ENCODE results near the gene FRMD6.

FRMD6 gene

DNA sequence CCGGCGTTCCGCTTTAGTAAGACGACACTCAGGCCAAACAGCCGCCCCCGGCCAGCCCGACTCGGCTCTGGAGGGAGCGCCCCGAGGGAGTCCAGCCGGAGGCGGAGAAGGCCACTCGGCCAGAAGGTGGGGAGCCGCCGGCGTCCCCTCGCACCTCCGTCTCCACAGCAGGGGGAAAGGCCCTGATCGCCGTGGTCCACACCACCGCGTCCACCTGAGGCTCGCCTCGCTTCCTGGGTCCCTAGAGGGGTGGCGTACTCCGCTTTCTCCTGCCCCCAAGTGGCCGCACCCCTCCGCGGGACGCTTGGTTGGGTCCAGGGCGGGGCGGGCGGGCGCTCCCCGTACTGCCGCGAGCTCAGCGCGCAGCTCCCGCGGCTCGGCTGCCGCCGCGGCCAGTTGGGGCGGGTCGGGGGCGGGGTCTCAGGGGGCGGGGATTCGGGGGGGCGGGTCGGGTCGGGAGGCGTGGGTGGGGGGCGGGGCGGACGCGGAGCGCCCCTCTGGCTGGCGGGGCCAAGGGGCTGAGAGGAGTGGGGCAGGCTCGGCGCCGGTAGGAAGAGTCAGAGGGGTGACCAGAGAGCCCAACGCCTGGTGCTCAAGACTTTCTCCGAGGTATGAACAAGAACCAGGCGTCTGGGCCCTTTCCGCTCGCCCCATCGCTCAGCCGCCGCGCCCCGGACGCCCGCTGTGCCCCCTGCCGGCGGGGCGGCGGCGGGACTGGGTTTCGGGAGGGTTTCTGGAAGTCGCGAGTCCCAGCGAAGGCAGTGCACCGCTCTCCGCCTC lies at the start of gene FRMD6:
TSS of gene FRMD6 (plus strand) at position 523 of the 780 bp plus-strand sequence. CDS start 37,927 bp downstream, outside the sequence.
- peak within 1 kb of the TSS; percentile 78 for H3K4me3 Mint-ChIP-seq
- peaks cover 22% of the 10 kb centered on the region for H3K4me1 Mint-ChIP-seq
- peaks cover 28% of the 10 kb centered on the region for H3K27me3 Mint-ChIP-seq
- H3K36me3 Mint-ChIP-seq (ENCODE audit: low read depth), result no peaks in the 10 kb centered on the region
- H3K27ac Mint-ChIP-seq, result peak within 1 kb of the TSS; percentile 70
- DNase-seq (peak; percentile 75), ATAC-seq (peak; percentile 83)
- H3K9me3 Mint-ChIP-seq, result no peaks in the 10 kb centered on the region

DNA sequence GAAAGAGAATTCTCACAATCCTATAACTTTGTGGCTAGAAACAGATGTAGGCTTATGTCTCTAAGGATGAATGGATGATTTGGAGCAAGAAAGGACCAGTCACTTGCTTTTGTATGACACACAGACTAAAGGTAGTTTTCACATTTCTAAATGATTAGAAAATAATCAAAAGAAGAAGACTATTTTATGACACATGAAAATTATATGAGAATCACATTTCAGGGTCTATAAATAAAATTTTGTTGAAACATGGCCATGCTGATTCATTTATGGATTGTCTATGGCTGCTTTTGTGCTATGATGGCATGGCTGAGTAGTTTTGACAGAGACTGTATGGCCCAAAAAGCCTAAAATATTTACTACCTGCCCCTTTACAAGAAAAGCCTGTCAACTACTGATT lies 49.4 kb upstream of the FRMD6 start:
- Mint-ChIP-seq H3K27me3 (peaks cover 5% of the 10 kb centered on the region), H3K4me1 (no peaks in the 10 kb centered on the region), H3K27ac (no peak overlapping the region), H3K9me3 (no peaks in the 10 kb centered on the region), H3K4me3 (no peak overlapping the region), H3K36me3 (ENCODE audit: low read depth) (no peaks in the 10 kb centered on the region)
- ATAC-seq, result no peak
- no peak for DNase-seq

DNA sequence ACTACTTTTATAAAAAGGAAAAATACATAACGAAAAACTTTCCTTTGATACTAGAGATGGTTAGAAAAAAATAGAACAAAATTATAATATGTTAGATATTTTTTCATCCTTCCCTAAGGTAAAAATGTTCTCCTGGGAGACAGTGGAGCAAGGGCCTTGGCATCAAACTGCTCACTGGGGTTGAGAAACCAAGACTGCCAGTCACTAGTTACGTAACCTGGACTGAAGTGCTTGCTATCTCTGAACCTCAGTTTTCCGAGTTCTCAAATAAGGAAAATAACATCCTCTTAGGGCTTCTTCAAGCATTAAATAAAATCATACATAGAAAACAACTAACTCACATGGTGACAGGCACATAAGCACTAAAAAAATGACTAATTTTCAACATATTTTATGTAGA lies 48.2 kb upstream of the FRMD6 start:
- ATAC-seq, result no peak

DNA sequence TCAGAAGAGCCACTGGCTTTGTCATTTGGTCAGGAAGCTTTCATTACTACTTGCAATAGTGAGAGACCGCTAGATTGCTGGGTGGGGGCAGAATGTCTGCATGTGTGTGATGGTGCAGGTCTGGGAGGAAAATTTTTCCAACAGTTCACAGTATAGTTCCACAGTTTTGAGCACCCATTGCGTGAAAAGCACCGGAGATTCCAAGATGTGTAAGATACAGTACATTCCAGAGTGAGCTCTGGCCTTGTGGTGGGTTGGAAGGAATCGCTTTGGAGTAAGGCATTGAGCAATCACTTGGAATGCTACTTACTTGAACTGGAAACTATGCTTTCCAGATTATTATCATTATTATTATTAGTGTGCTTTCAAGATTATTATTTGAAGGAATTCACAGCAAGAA lies 47.6 kb upstream of the FRMD6 start:
- no peak for ATAC-seq
- Mint-ChIP-seq H3K4me3 (no peak overlapping the region), H3K36me3 (ENCODE audit: low read depth) (no peaks in the 10 kb centered on the region), H3K27me3 (peaks cover 3% of the 10 kb centered on the region), H3K9me3 (no peaks in the 10 kb centered on the region), H3K27ac (no peak overlapping the region), H3K4me1 (no peaks in the 10 kb centered on the region)
- DNase-seq, result no peak

More for the DNA sequence above, 48.2 kb upstream of the FRMD6 start:
- Mint-ChIP-seq H3K27ac (no peak overlapping the region), H3K9me3 (no peaks in the 10 kb centered on the region), H3K27me3 (peaks cover 3% of the 10 kb centered on the region), H3K36me3 (ENCODE audit: low read depth) (no peaks in the 10 kb centered on the region), H3K4me1 (no peaks in the 10 kb centered on the region), H3K4me3 (no peak overlapping the region)
- DNase-seq, result no peak

DNA sequence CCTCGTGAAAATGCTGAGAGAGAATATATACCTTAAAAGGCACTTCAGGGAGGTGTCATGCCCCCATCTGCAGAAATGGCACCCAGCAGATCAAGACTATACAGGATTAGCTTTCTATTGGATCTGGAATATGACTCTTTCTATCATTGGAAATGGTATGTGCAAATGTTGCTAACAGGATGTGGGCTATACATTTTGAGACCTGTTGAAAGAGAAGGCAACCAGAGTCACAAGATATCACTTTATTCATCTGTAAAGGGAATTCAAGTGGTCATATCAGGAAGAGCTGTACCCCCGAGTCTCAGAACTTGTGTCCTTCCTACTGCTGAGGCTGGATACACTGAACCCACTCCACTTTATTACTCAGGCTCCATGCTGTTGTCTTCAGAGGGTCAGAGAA lies 46.1 kb upstream of the FRMD6 start:
- H3K36me3 Mint-ChIP-seq (ENCODE audit: low read depth), result no peaks in the 10 kb centered on the region
- no peaks in the 10 kb centered on the region for H3K4me1 Mint-ChIP-seq
- ATAC-seq (no peak), DNase-seq (no peak)
- H3K9me3 Mint-ChIP-seq, result no peaks in the 10 kb centered on the region
- H3K4me3 Mint-ChIP-seq, result no peak overlapping the region
- H3K27me3 Mint-ChIP-seq, result peaks cover 5% of the 10 kb centered on the region
- no peak overlapping the region for H3K27ac Mint-ChIP-seq

DNA sequence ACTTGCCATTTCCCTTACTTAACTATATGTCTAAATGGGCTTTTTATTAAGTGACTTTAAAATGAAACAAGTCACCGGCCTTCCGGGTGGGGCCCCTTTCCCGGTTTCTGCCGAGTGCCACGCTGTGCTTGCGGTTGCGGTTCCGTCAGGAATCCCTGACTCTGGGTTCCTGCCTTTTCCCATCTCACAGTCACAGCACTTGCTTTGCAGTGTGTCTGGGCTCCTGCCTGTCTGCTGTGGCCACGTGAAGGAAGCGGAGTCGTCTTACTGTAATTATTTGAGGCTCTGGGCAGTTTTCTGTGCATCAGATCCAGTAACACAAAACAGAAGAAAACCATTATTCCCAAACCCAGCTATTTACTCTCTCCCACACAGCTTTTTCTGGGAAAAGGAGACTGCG lies 44.0 kb upstream of the FRMD6 start:
- DNase-seq (no peak), ATAC-seq (no peak)
- no peaks in the 10 kb centered on the region for H3K36me3 Mint-ChIP-seq (ENCODE audit: low read depth)

DNA sequence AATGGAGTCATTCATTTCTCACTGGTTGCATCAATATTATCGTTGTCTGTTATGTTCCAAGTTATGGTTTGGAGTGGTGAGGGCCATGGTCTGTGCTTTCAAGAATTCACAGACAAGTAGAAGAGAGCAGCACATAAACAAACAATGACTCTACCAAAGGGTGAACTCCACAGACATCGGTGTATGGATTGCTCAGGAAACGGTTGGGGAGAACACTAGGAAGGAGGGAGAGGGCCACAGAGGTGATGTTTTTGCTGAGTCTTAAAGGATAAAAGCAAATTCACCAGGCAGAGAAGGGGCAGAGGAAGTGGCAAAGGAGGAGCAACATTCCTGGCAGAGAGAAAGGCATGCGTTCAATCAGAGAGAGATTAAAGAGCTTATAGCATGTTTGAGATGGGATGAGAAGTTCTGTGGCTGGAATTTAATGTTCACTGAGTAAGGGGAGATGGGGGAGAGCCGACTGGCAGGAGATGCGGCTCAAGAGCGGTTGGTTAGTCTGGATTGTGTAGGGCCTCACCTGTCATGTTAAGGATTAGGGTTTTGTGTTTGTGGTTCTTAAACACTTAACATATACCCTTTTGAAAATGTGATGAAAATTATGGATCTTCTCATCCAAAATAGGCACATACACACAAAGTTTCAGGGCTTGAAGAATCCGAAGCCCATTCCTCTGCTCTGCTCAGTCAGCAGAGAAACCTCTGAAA lies 42.3 kb upstream of the FRMD6 start:
- H3K36me3 Mint-ChIP-seq (ENCODE audit: low read depth), result no peaks in the 10 kb centered on the region
- H3K4me3 Mint-ChIP-seq, result no peak overlapping the region
- H3K9me3 Mint-ChIP-seq, result no peaks in the 10 kb centered on the region
- peaks cover 14% of the 10 kb centered on the region for H3K4me1 Mint-ChIP-seq
- DNase-seq (no peak), ATAC-seq (no peak)
- peaks cover 2% of the 10 kb centered on the region for H3K27me3 Mint-ChIP-seq
- peak overlapping the region; percentile 11 for H3K27ac Mint-ChIP-seq

More for the DNA sequence above, 44.0 kb upstream of the FRMD6 start:
- H3K27ac Mint-ChIP-seq, result no peak overlapping the region
- no peak overlapping the region for H3K4me3 Mint-ChIP-seq
- H3K4me1 Mint-ChIP-seq, result peaks cover 9% of the 10 kb centered on the region
- H3K9me3 Mint-ChIP-seq, result no peaks in the 10 kb centered on the region
- H3K27me3 Mint-ChIP-seq, result peaks cover 5% of the 10 kb centered on the region

DNA sequence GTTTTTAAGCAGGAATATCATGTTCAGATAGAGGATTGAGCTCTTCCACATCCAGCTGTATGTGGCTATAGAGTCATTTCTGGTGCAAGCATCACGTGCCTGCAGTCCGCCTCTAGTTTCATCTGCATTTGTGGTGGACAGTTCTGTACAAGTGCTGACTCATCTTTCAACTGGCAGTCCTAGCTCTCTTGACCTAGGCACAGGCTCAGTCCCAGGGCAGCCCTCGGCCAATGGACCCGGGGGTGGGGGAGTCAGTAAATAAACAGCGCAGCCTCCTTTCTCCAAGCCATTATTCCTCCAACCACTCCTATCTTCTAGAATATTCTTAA lies 41.8 kb upstream of the FRMD6 start:
- H3K4me1 Mint-ChIP-seq, result peaks cover 19% of the 10 kb centered on the region
- H3K4me3 Mint-ChIP-seq, result no peak overlapping the region
- ATAC-seq, result no peak
- H3K36me3 Mint-ChIP-seq (ENCODE audit: low read depth), result no peaks in the 10 kb centered on the region
- no peak for DNase-seq
- H3K27ac Mint-ChIP-seq, result no peak overlapping the region
- no peaks in the 10 kb centered on the region for H3K9me3 Mint-ChIP-seq
- peaks cover 2% of the 10 kb centered on the region for H3K27me3 Mint-ChIP-seq

DNA sequence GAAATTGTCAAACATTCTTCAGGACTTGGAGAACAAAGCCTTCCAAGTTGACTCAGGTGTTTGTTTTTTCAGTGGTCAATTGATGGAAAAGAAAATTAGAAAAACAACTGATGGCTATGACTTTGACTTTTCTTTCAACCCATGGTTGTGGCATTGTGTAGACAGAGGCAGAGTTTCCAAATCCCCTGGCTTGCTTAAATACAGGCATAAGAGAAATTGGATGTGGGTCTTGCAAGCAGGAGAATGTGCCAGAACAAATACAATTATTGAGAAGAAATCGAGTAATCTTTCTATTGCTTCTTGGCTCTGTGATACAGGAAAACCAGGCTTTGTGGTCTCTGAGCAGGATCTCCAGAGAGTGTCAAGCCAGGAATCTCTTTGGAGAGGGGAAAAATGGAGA lies 40.9 kb upstream of the FRMD6 start:
- no peak for ATAC-seq
- Mint-ChIP-seq H3K9me3 (no peaks in the 10 kb centered on the region), H3K4me3 (no peak overlapping the region), H3K27ac (no peak overlapping the region), H3K36me3 (ENCODE audit: low read depth) (no peaks in the 10 kb centered on the region), H3K27me3 (peaks cover 2% of the 10 kb centered on the region), H3K4me1 (peaks cover 21% of the 10 kb centered on the region)
- no peak for DNase-seq

DNA sequence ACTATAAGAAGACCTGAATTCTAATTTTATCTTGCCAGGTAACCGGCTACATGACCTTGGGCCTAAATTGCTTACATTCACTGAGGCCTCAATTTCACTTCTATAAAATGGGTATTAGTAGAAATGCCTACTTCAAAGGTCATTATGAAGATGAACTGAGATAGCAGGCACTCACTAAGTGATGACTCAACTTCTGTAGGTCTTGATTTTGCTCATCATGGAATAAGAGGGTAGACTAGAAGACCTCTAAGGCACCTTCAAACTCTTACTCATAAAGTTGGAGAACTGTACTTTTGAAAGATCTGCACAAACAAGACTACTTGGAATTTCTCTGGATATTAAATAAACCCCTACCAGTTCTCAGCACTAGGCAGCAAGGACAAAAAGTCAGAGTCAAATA lies 39.3 kb upstream of the FRMD6 start:
- ATAC-seq (peak; percentile 92), DNase-seq (no peak)
- Mint-ChIP-seq H3K36me3 (ENCODE audit: low read depth) (no peaks in the 10 kb centered on the region), H3K27ac (peak overlapping the region; percentile 29), H3K4me1 (peaks cover 21% of the 10 kb centered on the region), H3K9me3 (no peaks in the 10 kb centered on the region), H3K4me3 (no peak overlapping the region), H3K27me3 (peaks cover 5% of the 10 kb centered on the region)

DNA sequence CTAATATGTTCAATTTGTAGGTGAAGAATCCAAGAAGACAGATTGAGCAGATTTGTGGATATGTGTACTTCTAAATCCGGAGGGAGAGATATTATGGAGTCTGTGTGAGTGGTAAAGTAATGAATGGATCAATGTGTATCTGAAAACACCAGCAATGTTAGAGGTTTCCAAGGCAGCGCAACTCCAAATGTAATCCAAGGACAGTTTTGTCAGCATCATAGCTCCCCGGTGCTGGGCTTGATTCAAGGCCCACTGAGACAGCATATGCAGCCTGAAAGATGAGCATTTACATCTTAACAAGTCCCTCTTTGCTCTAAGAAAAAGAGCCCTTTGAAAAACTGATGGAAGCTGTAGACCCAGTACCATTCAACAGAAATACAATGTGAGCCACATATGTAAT lies 38.3 kb upstream of the FRMD6 start:
- ATAC-seq (no peak), DNase-seq (no peak)
- no peak overlapping the region for H3K27ac Mint-ChIP-seq
- no peaks in the 10 kb centered on the region for H3K9me3 Mint-ChIP-seq
- H3K4me3 Mint-ChIP-seq, result no peak overlapping the region
- H3K27me3 Mint-ChIP-seq, result peaks cover 5% of the 10 kb centered on the region
- H3K36me3 Mint-ChIP-seq (ENCODE audit: low read depth), result no peaks in the 10 kb centered on the region
- peaks cover 21% of the 10 kb centered on the region for H3K4me1 Mint-ChIP-seq

DNA sequence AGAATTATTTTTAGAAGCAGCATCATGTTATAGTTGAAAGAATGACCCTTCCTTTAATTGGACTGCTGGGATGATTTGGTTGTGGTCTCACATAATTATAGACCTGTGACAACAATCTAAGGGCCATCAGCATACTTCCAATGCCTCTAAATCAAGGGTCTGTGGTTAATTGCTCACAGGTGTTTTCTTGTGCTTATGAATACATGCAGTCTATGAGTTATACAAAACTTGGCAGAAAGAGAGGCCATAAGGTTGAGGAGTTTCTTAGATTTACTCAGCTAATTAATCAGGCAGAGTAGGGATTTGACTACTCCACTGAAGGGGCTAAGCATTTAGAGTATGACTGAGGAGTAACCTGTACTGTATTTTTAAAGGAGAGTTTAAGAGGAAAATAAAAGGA lies 37.0 kb upstream of the FRMD6 start:
- no peak overlapping the region for H3K4me3 Mint-ChIP-seq
- H3K4me1 Mint-ChIP-seq, result peaks cover 21% of the 10 kb centered on the region
- DNase-seq, result no peak
- H3K36me3 Mint-ChIP-seq (ENCODE audit: low read depth), result no peaks in the 10 kb centered on the region
- H3K27me3 Mint-ChIP-seq, result peaks cover 5% of the 10 kb centered on the region
- peak; percentile 67 for ATAC-seq
- H3K27ac Mint-ChIP-seq, result no peak overlapping the region
- H3K9me3 Mint-ChIP-seq, result no peaks in the 10 kb centered on the region

DNA sequence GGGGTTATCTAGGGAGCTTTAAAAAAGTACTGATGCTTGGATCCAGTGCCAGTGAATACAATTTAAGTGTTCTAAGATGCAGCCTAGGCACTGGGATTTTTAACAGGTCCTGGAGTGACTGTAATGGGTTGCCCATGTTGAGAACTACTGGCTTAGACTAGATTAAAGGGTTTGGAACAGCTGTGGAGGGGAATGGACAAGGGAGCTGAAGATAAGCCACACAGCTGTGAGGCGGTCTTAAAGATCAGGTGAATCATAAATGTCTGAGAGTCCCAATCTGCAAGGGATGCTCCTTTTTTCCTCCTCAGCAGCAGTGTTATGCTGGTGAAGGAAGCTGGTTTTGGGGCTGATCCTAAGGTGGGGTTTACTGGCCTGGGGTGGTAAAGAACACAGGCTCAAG lies 35.5 kb upstream of the FRMD6 start:
- no peak for ATAC-seq

DNA sequence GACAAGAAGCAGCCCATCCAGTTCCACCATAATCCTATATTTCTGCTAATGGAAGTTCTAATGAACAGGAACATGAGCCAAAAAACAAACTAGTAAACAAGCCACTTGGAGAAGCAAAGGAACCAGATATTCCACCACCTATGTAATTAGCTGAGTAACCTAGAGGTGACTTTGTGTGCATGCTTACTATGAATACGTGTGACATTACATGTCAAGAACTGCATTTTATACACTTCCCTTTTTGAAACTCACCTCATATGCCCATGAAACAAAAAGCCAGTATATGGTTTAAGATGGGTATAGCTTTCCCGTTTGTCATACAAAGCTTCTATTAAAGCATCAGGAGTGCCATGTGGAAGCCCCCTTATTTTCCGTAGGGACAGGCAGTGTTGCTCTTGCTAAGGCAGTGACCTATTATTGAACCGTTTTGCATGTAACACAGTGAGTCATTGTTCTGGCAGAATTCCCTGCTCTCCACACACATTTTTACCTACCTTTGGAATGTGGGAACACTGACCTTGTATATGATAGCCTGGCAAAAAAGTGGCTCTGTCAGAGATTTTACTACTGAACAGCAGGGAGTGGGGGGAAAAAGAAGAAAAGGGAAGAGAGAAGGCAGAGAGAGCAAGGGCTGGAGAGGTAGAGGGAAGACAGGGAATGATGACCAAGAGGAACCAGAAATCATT lies 34.8 kb upstream of the FRMD6 start:
- Mint-ChIP-seq H3K27ac (no peak overlapping the region), H3K9me3 (no peaks in the 10 kb centered on the region), H3K4me3 (no peak overlapping the region), H3K4me1 (peaks cover 19% of the 10 kb centered on the region), H3K27me3 (peaks cover 3% of the 10 kb centered on the region), H3K36me3 (ENCODE audit: low read depth) (no peaks in the 10 kb centered on the region)
- DNase-seq (no peak), ATAC-seq (no peak)

More for the DNA sequence above, 35.5 kb upstream of the FRMD6 start:
- no peaks in the 10 kb centered on the region for H3K36me3 Mint-ChIP-seq (ENCODE audit: low read depth)
- no peaks in the 10 kb centered on the region for H3K9me3 Mint-ChIP-seq
- no peak for DNase-seq
- no peak overlapping the region for H3K4me3 Mint-ChIP-seq
- peaks cover 3% of the 10 kb centered on the region for H3K27me3 Mint-ChIP-seq
- H3K27ac Mint-ChIP-seq, result no peak overlapping the region
- H3K4me1 Mint-ChIP-seq, result peaks cover 21% of the 10 kb centered on the region

DNA sequence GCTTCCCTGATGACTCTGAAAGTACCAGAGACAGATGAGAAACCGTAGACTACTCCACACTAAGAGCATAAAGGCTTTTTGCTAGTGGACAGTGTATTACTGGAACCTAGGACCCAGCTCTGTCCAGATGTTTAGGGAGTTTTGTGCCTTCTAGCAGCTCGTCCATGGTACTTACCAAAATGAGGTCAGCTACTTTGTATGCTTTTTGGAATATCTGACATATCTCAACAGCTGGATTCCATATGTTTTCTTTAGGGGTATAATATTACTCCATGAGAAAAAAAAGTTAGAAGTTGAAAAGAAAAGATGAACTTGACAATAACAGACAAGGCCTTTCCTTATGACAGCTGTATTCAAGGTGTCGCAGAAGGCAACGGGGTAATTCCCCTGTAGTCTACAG lies 32.1 kb upstream of the FRMD6 start:
- Mint-ChIP-seq H3K9me3 (no peaks in the 10 kb centered on the region), H3K27me3 (peaks cover 3% of the 10 kb centered on the region), H3K4me3 (no peak overlapping the region), H3K36me3 (ENCODE audit: low read depth) (no peaks in the 10 kb centered on the region), H3K27ac (no peak overlapping the region), H3K4me1 (peaks cover 5% of the 10 kb centered on the region)
- DNase-seq, result no peak
- no peak for ATAC-seq
